Ovary (tissue), 9 donors: ENCODE measurements around the gene PNMA6F. TPM values are rescaled to one million over a fixed set of nuclear protein-coding genes. Genes with fewer than 3 reads are reported as not detected.
A peak's percentile ranks its signal among the peaks of the same experiment; 100 is the strongest.

Source experiments
- DNase-seq, 5 donors: peaks; one replicate each; pipeline ENCODE4 v3.0.0-alpha.2; 2019 to 2020
- H3K27ac ChIP-seq, 2 donors: fragments of 200-600 bp; one replicate each; pipeline versions ENCODE4 v1.5.1 to v1.8.0; 2019 to 2022
- H3K27me3 ChIP-seq: fragments of 200-600 bp; one replicate; pipeline ENCODE4 v1.8.0; 2022
- H3K36me3 ChIP-seq: fragments of 200-600 bp; sonication (generic); one replicate; pipeline ENCODE4 v1.5.1; 2019
- H3K4me1 ChIP-seq: one replicate; pipeline ENCODE4 v1.8.1; 2013; ENCODE audit warnings: mild to moderate bottlenecking, moderate library complexity; ENCODE audit not compliant: insufficient read depth
- H3K4me3 ChIP-seq: fragments of 200-600 bp; sonication (generic); one replicate; pipeline ENCODE4 v1.5.1; 2017
- H3K9me3 ChIP-seq, 2 donors: fragments of 200-600 bp in 1 of 2; sonication (generic) in 1 of 2; one replicate each; pipeline versions ENCODE4 v1.5.1 to v1.8.1; 2013 to 2019; ENCODE audit warnings: mild to moderate bottlenecking in 1 of 2, moderate library complexity in 1 of 2
- CTCF ChIP-seq, 3 donors: fragments of 450-650 bp in 2 of 3; fragments of 200-600 bp in 1 of 3; IDR thresholded peaks; one replicate each; pipeline versions ENCODE4 v1.5.1 to v1.8.0; 2016 to 2022; ENCODE audit warnings: antibody characterized with exemption in 3 of 3, mild to moderate bottlenecking in 1 of 3
- EP300 ChIP-seq: sonication (generic); formaldehyde crosslinking; IDR thresholded peaks from one replicate; pipeline ENCODE4 v1.6.1; 2017; ENCODE audit warnings: antibody characterized with exemption
- POLR2A ChIP-seq: fragments of 450-650 bp; IDR thresholded peaks from one replicate; pipeline ENCODE4 v1.6.1; 2017; ENCODE audit warnings: antibody characterized with exemption, mild to moderate bottlenecking, moderate library complexity
- WGBS, 3 donors: extraction: QIAGEN DNeasy Blood & Tissue Kit in 1 of 3; methylation state at CpG; one replicate each; pipeline versions ENCODE4 v1.1.5 to v1.1.7; 2013 to 2017; 5-methylcytosine and 5-hydroxymethylcytosine counted together
- intact Hi-C, 4 donors: fragments of 100-400 bp; cut with DNase I; formaldehyde crosslinking; loops; one replicate each; pipeline versions ENCODE4 v1.11.0 to v1.15.1; 2022 to 2023
- polyA plus RNA-seq, 2 donors: library from polyadenylated mRNA; stranded (reverse); fragments of 200-250 nt in 1 of 2; fragments of 350-450 nt in 1 of 2; fragmentation: Illumina TruSeq in 1 of 2; extraction: RNeasy Lipid Tissue Mini Kit (QIAGEN cat#74804) in 1 of 2; gene quantifications; one replicate each; pipeline ENCODE4 v1.2.3, GENCODE V29; 2013 to 2014
- total RNA-seq, 7 donors: library from RNA; depleted of rRNA in 2 of 7; stranded (reverse); fragments of >200 nt in 2 of 7; fragmentation: NEBNext Ultra II Directional in 3 of 7; extraction: Animal tissue kit (Norgen Biotek cat#: 25700) in 3 of 7; gene quantifications; one replicate each; pipeline versions ENCODE4 v1.1.0 to v1.2.4, GENCODE V29; 2016 to 2023
- donor health status: DM: no; HTN: no; CAD: no; lungs with moderate emphysema.
- donor health status: DM: no; HTN: no; CAD: no.
- donor health status: Bipolar disorder and iron deficiency.
- donor health status: DM: yes; HTN: yes; CAD: no.
- donor health status: DM: no; HTN: no; CAD: no.
- donor health status: DM: yes; HTN: yes; CAD: no.

The PNMA6F gene
- total and polyA plus RNA-seq, 9 donors, result 0.04 TPM; not detected in 8

- whole genome bisulfite sequencing, 3 donors, result 44 to 67% (median 60%) methylated on average over 3 of the region's 3 CpGs
- intact Hi-C loops, result no loop called here
- DNase-seq, result no peak
- TF ChIP-seq EP300 (no peak), CTCF (IDR thresholded peaks at IDR 0.05) (no peak), POLR2A (no peak)
- Histone ChIP-seq H3K4me1 (peaks cover 9% of the 10 kb centered on the region), H3K9me3 (peaks cover 0 to under 1% of the 10 kb centered on the region in 2 donors), H3K36me3 (no peaks in the 10 kb centered on the region), H3K27me3 (no peaks in the 10 kb centered on the region), H3K27ac (peak overlapping the region in 1 of 2 donors; percentile 50), H3K4me3 (no peak overlapping the region)
Observed at GRCh38 chrX:153352858-153353257, 31.3 kb upstream of the PNMA6F start.

- TF ChIP-seq POLR2A (no peak), EP300 (no peak), CTCF (IDR thresholded peaks at IDR 0.05) (no peak)
- no peak for DNase-seq
- Histone ChIP-seq H3K27me3 (no peaks in the 10 kb centered on the region), H3K4me1 (peaks cover 9% of the 10 kb centered on the region), H3K4me3 (no peak overlapping the region), H3K9me3 (no peaks in the 10 kb centered on the region), H3K36me3 (no peaks in the 10 kb centered on the region), H3K27ac (no peak overlapping the region)
- WGBS, 3 donors, result 74 to 87% (median 76%) methylated on average over 8 of the region's 8 CpGs
- intact Hi-C loops, result no loop called here
Observed at GRCh38 chrX:153351981-153352380, 30.4 kb upstream of the PNMA6F start.

GRCh38 chrX:153349952-153350351, 28.4 kb upstream of the PNMA6F start:
- 79 to 92% (median 86%) methylated on average over 5 of the region's 5 CpGs for WGBS, 3 donors
- H3K27me3 ChIP-seq, result no peaks in the 10 kb centered on the region
- intact Hi-C loops, result no loop called here
- H3K36me3 ChIP-seq, result no peaks in the 10 kb centered on the region
- peaks cover 9% of the 10 kb centered on the region for H3K4me1 ChIP-seq
- H3K9me3 ChIP-seq, result no peaks in the 10 kb centered on the region
- TF ChIP-seq POLR2A (no peak), EP300 (no peak), CTCF (IDR thresholded peaks at IDR 0.05) (no peak)
- H3K4me3 ChIP-seq, result no peak overlapping the region
- H3K27ac ChIP-seq, result peak overlapping the region in 1 of 2 donors; percentile 0
- no peak for DNase-seq

GRCh38 chrX:153348421-153348820, 26.9 kb upstream of the PNMA6F start:
- H3K9me3 ChIP-seq, result no peaks in the 10 kb centered on the region
- no peak for DNase-seq
- intact Hi-C loops, result no loop called here
- H3K4me3 ChIP-seq, result no peak overlapping the region
- peaks cover 9% of the 10 kb centered on the region for H3K4me1 ChIP-seq
- no peak overlapping the region for H3K27ac ChIP-seq
- no peaks in the 10 kb centered on the region for H3K36me3 ChIP-seq
- no peaks in the 10 kb centered on the region for H3K27me3 ChIP-seq
- WGBS, 3 donors, result 80 to 85% (median 84%) methylated on average over 8 of the region's 8 CpGs
- TF ChIP-seq CTCF (IDR thresholded peaks at IDR 0.05) (no peak), POLR2A (no peak)
